ENCODE data around the gene CKAP2L. TPM values are rescaled to one million over a fixed set of nuclear protein-coding genes. Genes with fewer than 3 reads are reported as not detected.

CKAP2L gene
- total and polyA plus RNA-seq, 8 donors: 1.9 to 29.3 (median 15.0) TPM

DNA sequence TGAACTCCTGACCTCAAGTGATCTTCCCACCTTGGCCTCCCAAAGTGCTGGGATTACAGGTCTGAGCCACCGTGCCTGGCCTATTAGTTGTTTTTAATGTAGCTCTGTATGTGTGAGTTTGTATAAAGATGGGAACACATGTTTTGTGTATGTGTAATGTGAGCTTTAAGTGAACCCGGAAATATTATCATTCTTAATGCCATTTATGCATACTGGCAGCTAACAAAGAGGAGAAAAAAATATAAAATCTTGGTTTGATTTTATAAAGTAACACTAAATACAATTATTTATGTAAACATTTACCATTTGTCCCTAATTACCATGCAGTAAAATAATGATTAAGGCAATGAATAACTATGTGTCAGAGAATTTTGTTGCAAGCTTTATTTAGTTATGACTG is 9.1 kb upstream of the CKAP2L start:
- intact Hi-C loops (cut with DNase I): no loop called here
- Histone ChIP-seq H3K27ac (no peak overlapping the region), H3K27me3 (no peaks in the 10 kb centered on the region), H3K36me3 (no peaks in the 10 kb centered on the region), H3K4me3 (no peak overlapping the region), H3K4me1 (peaks cover 0 to 15% of the 10 kb centered on the region in 2 donors), H3K9me3 (no peaks in the 10 kb centered on the region)
- ATAC-seq: no peak
- DNase-seq: no peak
- TF ChIP-seq, protein P1, sequence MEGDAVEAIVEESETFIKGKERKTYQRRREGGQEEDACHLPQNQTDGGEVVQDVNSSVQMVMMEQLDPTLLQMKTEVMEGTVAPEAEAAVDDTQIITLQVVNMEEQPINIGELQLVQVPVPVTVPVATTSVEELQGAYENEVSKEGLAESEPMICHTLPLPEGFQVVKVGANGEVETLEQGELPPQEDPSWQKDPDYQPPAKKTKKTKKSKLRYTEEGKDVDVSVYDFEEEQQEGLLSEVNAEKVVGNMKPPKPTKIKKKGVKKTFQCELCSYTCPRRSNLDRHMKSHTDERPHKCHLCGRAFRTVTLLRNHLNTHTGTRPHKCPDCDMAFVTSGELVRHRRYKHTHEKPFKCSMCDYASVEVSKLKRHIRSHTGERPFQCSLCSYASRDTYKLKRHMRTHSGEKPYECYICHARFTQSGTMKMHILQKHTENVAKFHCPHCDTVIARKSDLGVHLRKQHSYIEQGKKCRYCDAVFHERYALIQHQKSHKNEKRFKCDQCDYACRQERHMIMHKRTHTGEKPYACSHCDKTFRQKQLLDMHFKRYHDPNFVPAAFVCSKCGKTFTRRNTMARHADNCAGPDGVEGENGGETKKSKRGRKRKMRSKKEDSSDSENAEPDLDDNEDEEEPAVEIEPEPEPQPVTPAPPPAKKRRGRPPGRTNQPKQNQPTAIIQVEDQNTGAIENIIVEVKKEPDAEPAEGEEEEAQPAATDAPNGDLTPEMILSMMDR (IDR thresholded peaks at IDR 0.05): no peak

DNA sequence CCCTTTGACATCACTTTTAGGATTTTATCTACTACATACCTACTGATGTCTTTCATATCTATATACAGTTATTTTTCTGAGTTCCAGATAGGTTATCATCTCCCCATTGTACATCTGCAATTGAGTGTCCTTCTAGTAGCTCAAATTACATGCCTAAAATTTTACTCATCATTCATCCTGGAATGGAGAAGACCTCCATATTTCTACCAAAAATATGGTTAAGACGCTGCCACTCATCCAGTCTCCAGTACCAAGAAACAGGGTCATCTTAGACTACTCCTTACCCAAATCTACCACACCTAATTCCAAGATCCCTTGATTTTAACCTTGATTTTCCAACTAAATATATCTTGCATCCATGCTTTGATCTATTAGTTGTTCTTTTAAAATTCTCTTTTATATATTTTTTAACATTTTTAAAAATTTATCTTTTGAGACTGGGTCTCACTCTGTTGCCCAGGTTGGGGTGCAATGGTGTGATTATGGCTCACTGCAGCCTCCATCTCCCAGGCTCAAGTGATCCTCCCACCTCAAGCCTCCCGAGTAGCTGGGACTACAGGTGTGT is 8.6 kb upstream of the CKAP2L start:
- Histone ChIP-seq H3K4me3 (no peak overlapping the region), H3K27me3 (no peaks in the 10 kb centered on the region), H3K9me3 (no peaks in the 10 kb centered on the region), H3K27ac (no peak overlapping the region), H3K4me1 (peaks cover 0 to 21% of the 10 kb centered on the region in 2 donors), H3K36me3 (no peaks in the 10 kb centered on the region)
- TF ChIP-seq, protein P1 (IDR thresholded peaks at IDR 0.05): no peak
- ATAC-seq: no peak
- no peak for DNase-seq
- intact Hi-C loops (cut with DNase I): no loop called here

DNA sequence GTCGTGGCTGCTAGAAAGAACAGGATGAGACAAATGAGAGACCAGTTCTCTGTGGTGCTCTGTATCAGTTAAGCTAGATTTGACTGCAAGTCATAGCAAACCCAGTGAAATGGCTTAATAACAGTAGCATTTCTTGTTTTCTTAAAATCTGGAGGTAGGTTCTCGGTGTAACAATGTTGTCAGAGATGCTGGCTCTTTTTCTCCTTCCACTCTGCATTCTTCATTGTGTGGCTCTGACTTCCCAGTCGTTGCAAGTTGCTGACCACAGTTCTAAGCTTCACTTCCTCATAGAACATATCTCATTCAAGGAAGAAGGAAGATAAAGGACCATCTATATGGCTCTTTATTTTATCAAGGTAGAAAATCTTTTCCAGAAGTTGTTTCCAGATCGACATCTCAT is 7.9 kb upstream of the CKAP2L start:
- intact Hi-C loops (cut with DNase I): no loop called here
- TF ChIP-seq, protein P1 (IDR thresholded peaks at IDR 0.05): no peak
- H3K27me3 ChIP-seq: no peaks in the 10 kb centered on the region
- ATAC-seq (no peak), DNase-seq (no peak)
- peak overlapping the region in 1 of 2 donors; percentile 25 for H3K27ac ChIP-seq
- no peaks in the 10 kb centered on the region for H3K9me3 ChIP-seq
- peaks cover 0 to 27% of the 10 kb centered on the region in 2 donors for H3K4me1 ChIP-seq
- H3K4me3 ChIP-seq: no peak overlapping the region
- H3K36me3 ChIP-seq: no peaks in the 10 kb centered on the region

DNA sequence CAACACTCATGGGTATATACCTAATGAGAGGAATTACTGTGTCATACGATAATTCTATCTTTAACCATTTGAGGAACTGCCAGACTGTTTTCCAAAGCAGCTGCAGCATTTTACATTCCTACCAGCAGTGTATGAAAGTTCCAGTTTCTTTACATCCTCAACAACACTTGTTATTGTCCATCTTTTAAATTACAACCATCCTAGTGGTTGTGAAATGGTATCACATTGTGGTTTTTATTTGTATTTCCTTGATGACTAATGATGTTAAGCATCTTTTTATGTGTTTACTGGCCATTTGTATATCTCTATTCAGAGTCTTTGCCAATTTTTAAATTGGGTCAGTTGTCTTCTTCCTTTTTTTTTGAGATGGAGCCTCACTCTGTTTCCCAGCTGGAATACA is 4.0 kb upstream of the CKAP2L start:
- peak overlapping the region in 1 of 2 donors; percentile 45 for H3K27ac ChIP-seq
- peaks cover 6 to 44% of the 10 kb centered on the region in 2 donors for H3K4me1 ChIP-seq
- no peak overlapping the region for H3K4me3 ChIP-seq
- intact Hi-C loops (cut with DNase I): no loop called here
- no peaks in the 10 kb centered on the region for H3K9me3 ChIP-seq
- TF ChIP-seq, protein P1 (IDR thresholded peaks at IDR 0.05): no peak
- DNase-seq (no peak), ATAC-seq (no peak)
- H3K36me3 ChIP-seq: no peaks in the 10 kb centered on the region
- no peaks in the 10 kb centered on the region for H3K27me3 ChIP-seq

DNA sequence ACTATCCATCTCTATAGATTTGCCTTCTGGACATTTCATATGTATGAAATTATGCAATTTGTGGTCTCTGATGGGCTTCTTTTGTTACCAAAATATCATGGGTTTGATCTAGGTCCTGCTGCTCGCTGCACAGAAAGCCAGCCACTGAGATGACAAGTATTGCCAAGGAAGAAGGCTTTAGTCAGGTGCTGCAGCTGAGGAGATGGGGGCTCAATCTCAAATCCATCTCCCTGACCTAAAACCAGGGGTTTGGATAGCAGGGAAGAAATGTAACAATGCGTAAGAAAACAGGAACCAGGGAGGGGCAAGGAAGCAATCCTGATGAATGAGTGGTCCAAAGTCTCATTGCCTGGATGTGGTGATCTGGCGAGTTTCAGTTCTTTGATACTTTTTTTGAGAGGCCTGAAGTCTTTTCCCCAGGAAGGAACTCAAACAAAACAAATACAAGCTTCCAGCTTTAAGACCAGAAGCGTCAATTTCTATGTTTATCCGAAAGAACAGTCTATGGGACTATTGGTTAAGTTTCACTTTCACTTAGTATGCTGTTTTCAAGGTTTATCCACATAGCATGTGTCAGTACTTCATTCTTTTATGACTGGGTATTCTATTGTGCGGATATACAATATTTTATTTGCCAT is 3.4 kb upstream of the CKAP2L start:
- Histone ChIP-seq H3K27ac (peak overlapping the region in 1 of 2 donors; percentile 45), H3K36me3 (no peaks in the 10 kb centered on the region), H3K4me3 (peak overlapping the region in 1 of 2 donors; percentile 17), H3K9me3 (no peaks in the 10 kb centered on the region), H3K27me3 (no peaks in the 10 kb centered on the region), H3K4me1 (peaks cover 6 to 46% of the 10 kb centered on the region in 2 donors)
- ATAC-seq: no peak
- no peak for DNase-seq
- intact Hi-C loops (cut with DNase I): no loop called here
- TF ChIP-seq, protein P1 (IDR thresholded peaks at IDR 0.05): no peak
